OCI-LY3 (cell line): ENCODE results near the gene TEAD1.

Experiments
- H2AFZ ChIP-seq: fragments of 200-600, 300-600 bp; shearing (Covaris generic); 2 replicates; pipeline ENCODE4 v1.6.0; 2014; ENCODE audit warnings: antibody characterized with exemption, low read depth, low read length
- H3K27ac ChIP-seq: fragments of 200-600, 300-600 bp; sonication (generic); 2 replicates; pipeline ENCODE4 v1.5.1; 2014; ENCODE audit warnings: mild to moderate bottlenecking, low read length, moderate library complexity, mixed read lengths
- H3K27me3 ChIP-seq: fragments of 200-600, 300-600 bp; sonication (generic); 2 replicates; pipeline ENCODE4 v1.6.1; 2014; ENCODE audit warnings: low read depth, low read length, mixed read lengths
- H3K36me3 ChIP-seq: fragments of 200-600, 300-600 bp; sonication (generic); replicated peaks from 2 replicates; pipeline ENCODE3; 2014; ENCODE audit warnings: low read depth, low read length, mixed read lengths
- H3K4me1 ChIP-seq: fragments of 300-600, 200-600 bp; sonication (generic); 2 replicates; pipeline ENCODE4 v1.6.1; 2014; ENCODE audit warnings: low read length, mixed read lengths
- H3K4me2 ChIP-seq: fragments of 200-600, 300-600 bp; sonication (generic); 2 replicates; pipeline ENCODE4 v1.6.1; 2014; ENCODE audit warnings: low read length, mixed read lengths
- H3K4me3 ChIP-seq: fragments of 300-600, 200-600 bp; sonication (generic); 2 replicates; pipeline ENCODE4 v1.5.1; 2014; ENCODE audit warnings: antibody characterized with exemption, mild to moderate bottlenecking, low read length, moderate library complexity
- H3K79me2 ChIP-seq: fragments of 300-600, 200-600 bp; shearing (Covaris generic); 2 replicates; pipeline ENCODE4 v1.6.1; 2014; ENCODE audit warnings: mild to moderate bottlenecking, low read length, mixed read lengths
- H3K9ac ChIP-seq: fragments of 300-600, 200-600 bp; shearing (Covaris generic); 2 replicates; pipeline ENCODE4 v1.6.0; 2014; ENCODE audit warnings: mild to moderate bottlenecking, low read length, moderate library complexity
- H3K9me3 ChIP-seq: fragments of 200-600, 300-600 bp; shearing (Covaris generic); 2 replicates; pipeline ENCODE4 v1.6.1; 2014; ENCODE audit warnings: low read length, mixed read lengths; ENCODE audit not compliant: insufficient read depth
- H4K20me1 ChIP-seq: fragments of 200-600, 300-600 bp; sonication (generic); 2 replicates; pipeline ENCODE4 v1.6.1; 2016; ENCODE audit warnings: low read length, mixed read lengths; ENCODE audit not compliant: insufficient read depth
- CTCF ChIP-seq: fragments of 200-600, 300-600 bp; sonication (generic); IDR thresholded peaks from 2 replicates; pipeline ENCODE4 v1.5.1; 2014; ENCODE audit warnings: antibody characterized with exemption, low read length, low read depth
- EZH2phosphoT487 ChIP-seq: fragments of 200-600 bp; shearing (Covaris generic); IDR thresholded peaks from 2 replicates; pipeline ENCODE4 v1.6.1; 2018; ENCODE audit warnings: antibody characterized with exemption, mixed run types, low read depth

Gene TEAD1

GRCh38 chr11:12790861-12791616 lies 116.8 kb downstream of the TEAD1 start:
- no peaks in the 10 kb centered on the region for H3K79me2 ChIP-seq
- no peak overlapping the region for H3K4me2 ChIP-seq
- H3K27me3 ChIP-seq: no peaks in the 10 kb centered on the region
- no peak overlapping the region for H3K27ac ChIP-seq
- TF ChIP-seq EZH2phosphoT487 (no peak), CTCF (no peak)
- H4K20me1 ChIP-seq: no peaks in the 10 kb centered on the region
- H2AFZ ChIP-seq: no peak overlapping the region
- H3K4me1 ChIP-seq: no peaks in the 10 kb centered on the region
- H3K4me3 ChIP-seq: no peak overlapping the region
- no peak overlapping the region for H3K9ac ChIP-seq
- H3K36me3 ChIP-seq: no peaks in the 10 kb centered on the region
- H3K9me3 ChIP-seq: no peaks in the 10 kb centered on the region

- Histone ChIP-seq H4K20me1 (no peaks in the 10 kb centered on the region), H3K27me3 (no peaks in the 10 kb centered on the region), H3K9me3 (no peaks in the 10 kb centered on the region), H3K4me2 (no peak overlapping the region), H2AFZ (no peak overlapping the region), H3K9ac (no peak overlapping the region), H3K36me3 (no peaks in the 10 kb centered on the region), H3K27ac (no peak overlapping the region), H3K4me1 (no peaks in the 10 kb centered on the region), H3K4me3 (no peak overlapping the region), H3K79me2 (no peaks in the 10 kb centered on the region)
- no peak for TF ChIP-seq EZH2phosphoT487
- no peak for TF ChIP-seq CTCF
Measured at GRCh38 chr11:12792018-12792417, 117.8 kb downstream of the TEAD1 start.

- H3K9me3 ChIP-seq: no peaks in the 10 kb centered on the region
- no peak overlapping the region for H3K4me2 ChIP-seq
- H4K20me1 ChIP-seq: no peaks in the 10 kb centered on the region
- H3K36me3 ChIP-seq: no peaks in the 10 kb centered on the region
- H3K27ac ChIP-seq: no peak overlapping the region
- no peaks in the 10 kb centered on the region for H3K4me1 ChIP-seq
- TF ChIP-seq CTCF (no peak), EZH2phosphoT487 (no peak)
- H3K79me2 ChIP-seq: no peaks in the 10 kb centered on the region
- no peak overlapping the region for H3K9ac ChIP-seq
- H3K27me3 ChIP-seq: peaks cover 5% of the 10 kb centered on the region; the same call in 1 of the 2 replicates
- no peak overlapping the region for H2AFZ ChIP-seq
- no peak overlapping the region for H3K4me3 ChIP-seq
Measured at GRCh38 chr11:12792590-12792989, 118.4 kb downstream of the TEAD1 start.

- TF ChIP-seq CTCF (no peak), EZH2phosphoT487 (no peak)
- Histone ChIP-seq H3K4me1 (no peaks in the 10 kb centered on the region), H3K27me3 (peaks cover 10% of the 10 kb centered on the region; the same call in 1 of the 2 replicates), H3K4me3 (no peak overlapping the region), H2AFZ (no peak overlapping the region), H3K9ac (no peak overlapping the region), H4K20me1 (no peaks in the 10 kb centered on the region), H3K79me2 (no peaks in the 10 kb centered on the region), H3K27ac (no peak overlapping the region), H3K4me2 (no peak overlapping the region), H3K36me3 (no peaks in the 10 kb centered on the region), H3K9me3 (no peaks in the 10 kb centered on the region)
Measured at GRCh38 chr11:12793065-12793464, 118.8 kb downstream of the TEAD1 start.
